ENCODE results near the gene ABCA7. TPM values are rescaled to one million over a fixed set of nuclear protein-coding genes. Genes with fewer than 3 reads are reported as not detected.

Gene ABCA7
- total and polyA plus RNA-seq, 12 donors, result 2.1 to 109 (median 18.8) TPM

DNA sequence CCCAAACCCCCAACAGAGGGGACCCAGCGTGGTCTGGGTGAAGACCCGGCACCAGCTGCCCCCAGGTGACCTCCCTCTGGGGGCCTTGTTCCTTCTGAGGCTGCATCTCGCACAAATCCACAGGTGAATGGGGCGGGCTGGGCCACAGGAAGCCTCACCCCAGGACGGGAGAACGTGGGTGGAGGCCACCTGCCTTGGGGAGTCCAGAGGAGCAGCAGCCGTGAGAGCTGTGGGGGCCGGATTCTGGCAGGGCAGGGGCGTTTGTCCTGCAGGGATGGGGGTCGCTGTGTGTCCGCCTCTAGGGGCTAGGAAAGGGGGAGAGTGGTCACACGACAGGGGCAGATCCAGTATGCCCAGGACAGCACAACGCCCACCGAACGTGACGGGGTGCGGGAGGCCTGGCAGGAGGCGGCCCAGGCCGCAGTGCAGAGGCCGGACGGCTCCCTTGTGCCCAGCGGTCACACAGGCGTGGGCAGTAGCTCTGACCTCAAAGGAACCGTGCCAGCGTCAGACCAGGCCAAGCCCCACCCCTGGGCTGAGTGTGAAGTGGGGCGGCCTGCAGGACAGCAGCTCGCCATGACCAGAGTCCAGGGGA, 48.6 kb downstream of the ABCA7 start:
- Histone ChIP-seq H3K27me3 (no peaks in the 10 kb centered on the region), H3K4me3 (no peak overlapping the region), H3K9me3 (replicated peaks in 1 of 3) (no peaks in the 10 kb centered on the region), H3K4me1 (replicated peaks in 1 of 2) (peaks cover 2 to 7% of the 10 kb centered on the region in 2 donors), H3K36me3 (replicated peaks in 1 of 2) (peaks cover 0 to 48% of the 10 kb centered on the region in 2 donors), H3K27ac (peak overlapping the region in 4 of 5 donors; percentile 7 to 80 (median 49))
- 57 to 88% (median 81%) methylated on average over 6 to 27 of the region's 27 CpGs for WGBS, 4 donors
- intact Hi-C loops (cut with DNase I), result no loop called here
- DNase-seq, result peak in 1 of 7 donors; percentile 46
- TF ChIP-seq POLR2A (IDR thresholded peaks at IDR 0.05), result no peak
- TF ChIP-seq, protein P1, sequence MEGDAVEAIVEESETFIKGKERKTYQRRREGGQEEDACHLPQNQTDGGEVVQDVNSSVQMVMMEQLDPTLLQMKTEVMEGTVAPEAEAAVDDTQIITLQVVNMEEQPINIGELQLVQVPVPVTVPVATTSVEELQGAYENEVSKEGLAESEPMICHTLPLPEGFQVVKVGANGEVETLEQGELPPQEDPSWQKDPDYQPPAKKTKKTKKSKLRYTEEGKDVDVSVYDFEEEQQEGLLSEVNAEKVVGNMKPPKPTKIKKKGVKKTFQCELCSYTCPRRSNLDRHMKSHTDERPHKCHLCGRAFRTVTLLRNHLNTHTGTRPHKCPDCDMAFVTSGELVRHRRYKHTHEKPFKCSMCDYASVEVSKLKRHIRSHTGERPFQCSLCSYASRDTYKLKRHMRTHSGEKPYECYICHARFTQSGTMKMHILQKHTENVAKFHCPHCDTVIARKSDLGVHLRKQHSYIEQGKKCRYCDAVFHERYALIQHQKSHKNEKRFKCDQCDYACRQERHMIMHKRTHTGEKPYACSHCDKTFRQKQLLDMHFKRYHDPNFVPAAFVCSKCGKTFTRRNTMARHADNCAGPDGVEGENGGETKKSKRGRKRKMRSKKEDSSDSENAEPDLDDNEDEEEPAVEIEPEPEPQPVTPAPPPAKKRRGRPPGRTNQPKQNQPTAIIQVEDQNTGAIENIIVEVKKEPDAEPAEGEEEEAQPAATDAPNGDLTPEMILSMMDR (IDR thresholded peaks at IDR 0.05), result no peak

- no peaks in the 10 kb centered on the region for H3K9me3 ChIP-seq (replicated peaks in 1 of 3)
- no peak for TF ChIP-seq POLR2A (IDR thresholded peaks at IDR 0.05)
- TF ChIP-seq, protein P1 (IDR thresholded peaks at IDR 0.05), result no peak
- H3K27me3 ChIP-seq, result no peaks in the 10 kb centered on the region
- H3K27ac ChIP-seq, result peak overlapping the region in 1 of 5 donors; percentile 80
- H3K36me3 ChIP-seq (replicated peaks in 1 of 2), result peaks cover 0 to 50% of the 10 kb centered on the region in 2 donors
- 91 to 94% (median 93%) methylated on average over 11 to 32 of the region's 32 CpGs for WGBS, 4 donors
- DNase-seq, result no peak
- intact Hi-C loops (cut with DNase I), result no loop called here
- peaks cover 9 to 15% of the 10 kb centered on the region in 2 donors for H3K4me1 ChIP-seq (replicated peaks in 1 of 2)
- H3K4me3 ChIP-seq, result no peak overlapping the region
These were observed 49.3 kb downstream of the ABCA7 start for GRCh38 chr19:1089126-1089771.

DNA sequence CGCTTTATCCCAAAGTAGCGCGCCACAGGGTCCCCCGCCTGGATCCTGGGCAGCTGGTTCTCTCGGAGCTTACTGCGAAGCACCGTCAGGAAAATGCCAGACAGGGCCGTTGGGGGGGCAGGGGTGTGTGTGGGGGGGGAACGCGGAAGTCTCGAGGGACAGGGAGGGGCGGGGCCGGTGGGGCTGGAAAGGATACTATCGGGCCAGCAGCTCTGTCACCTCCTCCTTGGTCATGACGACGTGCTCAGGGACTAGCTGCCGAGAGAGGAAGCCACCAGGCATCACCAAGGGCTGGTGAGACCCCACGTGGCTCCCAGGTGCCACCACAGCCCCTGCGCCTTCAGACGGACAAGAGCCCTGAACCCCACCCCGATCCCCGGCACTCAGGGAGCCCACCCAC, 50.0 kb downstream of the ABCA7 start:
- Histone ChIP-seq H3K4me1 (replicated peaks in 1 of 2) (peaks cover 13 to 18% of the 10 kb centered on the region in 2 donors), H3K9me3 (replicated peaks in 1 of 3) (no peaks in the 10 kb centered on the region), H3K36me3 (replicated peaks in 1 of 2) (peaks cover 0 to 50% of the 10 kb centered on the region in 2 donors), H3K27ac (no peak overlapping the region), H3K4me3 (no peak overlapping the region), H3K27me3 (no peaks in the 10 kb centered on the region)
- TF ChIP-seq, protein P1 (IDR thresholded peaks at IDR 0.05), result no peak
- TF ChIP-seq POLR2A (IDR thresholded peaks at IDR 0.05), result no peak
- DNase-seq, result no peak
- intact Hi-C loops (cut with DNase I), result no loop called here
- 78 to 100% (median 87%) methylated on average over 5 to 22 of the region's 22 CpGs for WGBS, 4 donors

GRCh38 chr19:1090731-1091543, 51.0 kb downstream of the ABCA7 start:
- WGBS, 4 donors, result 92 to 95% (median 94%) methylated on average over 14 to 38 of the region's 38 CpGs

More at GRCh38 chr19:1090731-1091543, 51.0 kb downstream of the ABCA7 start:
- H3K4me3 ChIP-seq, result no peak overlapping the region
- H3K36me3 ChIP-seq (replicated peaks in 1 of 2), result peaks cover 0 to 50% of the 10 kb centered on the region in 2 donors
- TF ChIP-seq, protein P1 (IDR thresholded peaks at IDR 0.05), result no peak
- TF ChIP-seq POLR2A (IDR thresholded peaks at IDR 0.05), result no peak
- no peaks in the 10 kb centered on the region for H3K9me3 ChIP-seq (replicated peaks in 1 of 3)
- no peak overlapping the region for H3K27ac ChIP-seq
- intact Hi-C loops (cut with DNase I), result no loop called here
- peaks cover 13 to 18% of the 10 kb centered on the region in 2 donors for H3K4me1 ChIP-seq (replicated peaks in 1 of 2)
- H3K27me3 ChIP-seq, result no peaks in the 10 kb centered on the region
- no peak for DNase-seq

Data from adrenal gland (tissue), 12 donors.